Astrocyte of the cerebellum (primary cell): ENCODE data around the gene ZXDC.

Experiments
- DNase-seq: peaks from one replicate; pipeline ENCODE4 v3.0.0-alpha.2; 2011; ENCODE audit warnings: low read depth
- H3K4me3 ChIP-seq: 2 replicates; pipeline ENCODE4 v1.5.1; 2011; ENCODE audit warnings: mild to moderate bottlenecking, low read depth, low read length, moderate library complexity
- in situ Hi-C: cut with HindIII; loops from 2 replicates; pipeline ENCODE4 v1.10.0; 2017; ENCODE audit warnings: low sequenced_read_pairs
- TF ChIP-seq, protein P1 (sequence below): IDR thresholded peaks from 2 replicates; pipeline ENCODE4 v1.5.1; 2012; ENCODE audit warnings: low read length, low read depth, moderate library complexity, mild to moderate bottlenecking; ENCODE audit errors: missing control alignments

The ZXDC gene

DNA sequence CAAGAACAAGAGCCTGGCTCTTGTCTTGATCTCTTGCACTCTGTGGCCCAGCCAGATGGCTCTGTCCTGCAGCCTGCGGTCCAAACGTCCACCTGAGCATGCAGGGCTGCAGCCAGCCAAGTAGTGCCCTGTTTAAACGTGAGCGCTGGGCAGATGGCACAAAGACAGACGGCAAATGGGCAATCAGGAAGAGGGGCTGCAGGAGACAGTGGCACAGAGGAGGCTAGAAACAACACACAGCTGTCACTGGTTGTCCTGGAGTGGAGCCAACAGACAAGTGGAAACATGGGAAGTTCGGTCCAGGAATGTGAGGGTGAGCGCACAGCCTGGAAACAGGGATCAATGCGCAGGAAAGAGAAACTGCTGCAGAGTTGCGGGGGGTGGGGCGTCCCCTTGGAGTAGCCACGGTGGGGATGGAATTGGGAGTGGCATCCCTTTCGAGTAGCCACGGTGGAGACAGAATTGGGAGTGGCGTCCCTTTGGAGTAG is 10.7 kb upstream of the ZXDC start:
- in situ Hi-C loops, result no loop called here
- TF ChIP-seq, protein P1, sequence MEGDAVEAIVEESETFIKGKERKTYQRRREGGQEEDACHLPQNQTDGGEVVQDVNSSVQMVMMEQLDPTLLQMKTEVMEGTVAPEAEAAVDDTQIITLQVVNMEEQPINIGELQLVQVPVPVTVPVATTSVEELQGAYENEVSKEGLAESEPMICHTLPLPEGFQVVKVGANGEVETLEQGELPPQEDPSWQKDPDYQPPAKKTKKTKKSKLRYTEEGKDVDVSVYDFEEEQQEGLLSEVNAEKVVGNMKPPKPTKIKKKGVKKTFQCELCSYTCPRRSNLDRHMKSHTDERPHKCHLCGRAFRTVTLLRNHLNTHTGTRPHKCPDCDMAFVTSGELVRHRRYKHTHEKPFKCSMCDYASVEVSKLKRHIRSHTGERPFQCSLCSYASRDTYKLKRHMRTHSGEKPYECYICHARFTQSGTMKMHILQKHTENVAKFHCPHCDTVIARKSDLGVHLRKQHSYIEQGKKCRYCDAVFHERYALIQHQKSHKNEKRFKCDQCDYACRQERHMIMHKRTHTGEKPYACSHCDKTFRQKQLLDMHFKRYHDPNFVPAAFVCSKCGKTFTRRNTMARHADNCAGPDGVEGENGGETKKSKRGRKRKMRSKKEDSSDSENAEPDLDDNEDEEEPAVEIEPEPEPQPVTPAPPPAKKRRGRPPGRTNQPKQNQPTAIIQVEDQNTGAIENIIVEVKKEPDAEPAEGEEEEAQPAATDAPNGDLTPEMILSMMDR, result no peak
- no peak for DNase-seq
- H3K4me3 ChIP-seq, result no peak overlapping the region

DNA sequence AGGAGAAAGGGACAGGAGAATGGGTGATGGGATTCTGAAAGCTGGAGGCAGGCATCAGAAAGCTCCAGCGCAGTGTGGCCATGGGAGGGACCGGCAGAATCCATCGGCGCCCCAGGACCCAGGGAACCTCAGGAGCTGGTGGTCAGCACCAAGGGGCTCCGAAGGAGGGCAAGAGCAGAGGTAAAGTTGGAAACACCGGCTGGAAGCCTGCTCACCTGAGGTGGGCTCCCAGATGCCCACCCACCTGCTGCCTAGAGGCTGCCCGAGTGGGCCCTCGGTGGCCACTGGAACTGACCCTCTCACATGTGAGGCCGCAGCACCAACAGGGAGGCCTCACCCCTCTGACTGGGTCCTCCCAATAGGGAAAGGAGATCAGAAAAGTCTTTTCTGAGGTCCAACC is 10.3 kb upstream of the ZXDC start:
- TF ChIP-seq, protein P1, result no peak
- no peak for DNase-seq
- in situ Hi-C loops, result no loop called here
- H3K4me3 ChIP-seq, result no peak overlapping the region

DNA sequence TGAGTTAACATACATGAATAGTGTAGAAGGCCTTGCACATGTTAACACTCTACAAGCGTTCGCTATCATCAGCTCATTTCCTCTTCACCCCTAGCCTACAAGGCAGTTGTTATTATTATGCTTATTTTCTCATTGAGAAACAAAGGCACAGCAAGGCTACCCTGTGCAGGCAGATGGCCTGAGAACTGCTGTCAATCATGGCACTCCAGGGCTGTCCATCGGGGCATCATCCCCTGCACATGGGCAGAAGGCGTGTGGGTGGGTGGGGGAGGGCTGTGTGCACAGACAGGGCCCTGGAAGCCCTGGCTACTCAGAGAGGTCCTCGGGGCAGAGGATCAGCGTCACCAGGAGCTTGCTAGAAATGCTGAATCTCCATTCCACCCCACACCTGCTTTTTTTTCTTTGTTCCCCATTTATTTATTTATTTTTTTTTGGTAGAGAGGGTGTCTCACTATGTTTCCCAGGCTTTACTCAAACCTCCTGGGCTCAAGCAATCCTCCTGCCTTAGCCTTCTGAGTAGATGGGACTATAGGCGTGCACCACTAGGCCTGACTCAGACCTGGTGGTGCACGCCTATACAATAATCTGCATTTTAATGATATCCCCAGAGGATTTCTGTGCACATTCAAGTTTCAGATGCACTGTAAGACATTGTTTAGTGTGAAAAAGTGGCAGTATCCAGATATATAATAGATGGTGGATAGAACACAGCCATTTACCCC is 9.6 kb upstream of the ZXDC start:
- DNase-seq, result no peak
- TF ChIP-seq, protein P1, result no peak
- no peak overlapping the region for H3K4me3 ChIP-seq
- in situ Hi-C loops, result no loop called here

DNA sequence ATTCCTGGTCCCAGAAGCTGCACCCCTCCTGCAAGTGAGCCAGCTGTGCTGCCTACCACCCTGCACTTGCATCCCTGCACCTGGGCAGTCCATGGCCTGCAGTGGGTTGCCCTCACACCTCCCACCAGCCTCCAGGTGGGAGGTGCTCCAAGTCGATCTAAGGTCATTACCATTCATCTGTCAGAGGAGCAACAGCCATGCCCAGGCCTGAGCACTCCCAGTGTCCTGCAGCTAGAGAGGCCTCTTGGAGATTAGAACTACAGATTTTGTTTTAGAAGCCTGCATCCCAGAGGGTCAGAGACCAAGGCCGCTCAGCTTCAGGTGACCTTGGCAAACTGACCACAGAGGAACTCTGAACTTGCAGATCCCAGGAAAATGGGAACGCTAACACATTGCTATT is 9.0 kb upstream of the ZXDC start:
- no peak for DNase-seq
- H3K4me3 ChIP-seq, result no peak overlapping the region
- TF ChIP-seq, protein P1, result no peak
- in situ Hi-C loops, result no loop called here

DNA sequence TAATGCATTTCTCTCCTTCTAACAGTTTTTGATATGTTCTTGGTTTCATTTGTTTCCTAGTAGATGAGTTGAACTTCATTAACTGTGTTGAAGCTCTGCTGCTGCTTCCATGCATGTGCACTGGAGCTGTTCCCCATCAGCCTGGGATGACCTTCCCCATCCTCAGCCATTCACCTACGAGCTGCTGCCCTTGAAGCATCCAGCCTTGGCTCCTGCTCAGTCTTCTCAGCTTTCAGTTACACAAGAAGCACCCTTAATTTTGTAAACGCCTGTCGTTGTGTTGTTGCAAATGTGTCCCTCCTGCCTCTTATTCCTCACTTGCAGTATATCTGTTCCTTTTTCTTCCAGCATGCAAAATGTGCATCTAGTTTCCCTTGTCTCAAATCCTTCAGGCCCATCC is 8.5 kb upstream of the ZXDC start:
- H3K4me3 ChIP-seq, result no peak overlapping the region
- TF ChIP-seq, protein P1, result no peak
- in situ Hi-C loops, result no loop called here
- no peak for DNase-seq

DNA sequence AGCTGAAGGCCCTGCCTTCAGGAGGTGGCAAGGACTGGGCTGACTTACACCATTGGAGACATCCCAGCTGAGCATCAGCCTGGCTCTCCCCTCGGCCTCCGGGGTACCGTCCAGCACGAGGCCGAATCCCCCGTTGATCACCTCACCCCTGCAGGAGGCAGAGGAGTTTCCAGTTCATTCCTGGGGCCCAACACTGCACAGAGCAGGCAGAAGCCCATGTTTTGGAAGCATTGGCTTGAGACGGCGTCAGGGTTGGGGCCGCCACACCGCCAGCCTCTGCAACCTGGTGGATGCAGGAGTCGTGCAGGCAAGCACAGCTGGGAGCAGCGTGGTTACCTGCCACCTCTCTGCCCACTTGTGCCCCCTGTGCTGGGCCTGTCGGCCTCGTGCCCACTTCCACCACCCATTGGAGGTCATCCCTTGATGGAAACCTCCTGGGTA is 7.7 kb upstream of the ZXDC start:
- TF ChIP-seq, protein P1, result no peak
- DNase-seq, result no peak
- no peak overlapping the region for H3K4me3 ChIP-seq
- in situ Hi-C loops, result no loop called here
